Loucy (cell line): ENCODE data around the gene ADM5.

ENCODE experiments used
- H2AFZ ChIP-seq: fragments of 200-600 bp; sonication (generic); 2 replicates; pipeline ENCODE4 v1.6.0; 2016; ENCODE audit warnings: antibody characterized with exemption, mild to moderate bottlenecking, low read length, moderate library complexity
- H3F3A ChIP-seq: fragments of 200-600 bp; 2 replicates; pipeline ENCODE4 v1.6.0; 2016; ENCODE audit warnings: antibody characterized with exemption, low read depth, mild to moderate bottlenecking
- H3K27me3 ChIP-seq: fragments of 200-600 bp; sonication (generic); 2 replicates; pipeline ENCODE4 v1.6.1; 2014; ENCODE audit warnings: low read length, mild to moderate bottlenecking; ENCODE audit not compliant: insufficient read depth, poor library complexity, severe bottlenecking
- H3K36me3 ChIP-seq: fragments of 200-600 bp; sonication (generic); 2 replicates; pipeline ENCODE4 v1.6.1; 2016; ENCODE audit warnings: low read length; ENCODE audit not compliant: insufficient read depth
- H3K4me1 ChIP-seq: fragments of 200-600 bp; sonication (generic); 2 replicates; pipeline ENCODE4 v1.5.1; 2014; ENCODE audit warnings: low read length, mild to moderate bottlenecking; ENCODE audit not compliant: insufficient read depth, poor library complexity, severe bottlenecking
- H3K4me2 ChIP-seq: fragments of 200-600 bp; sonication (generic); 2 replicates; pipeline ENCODE4 v1.6.0; 2014; ENCODE audit warnings: antibody characterized with exemption, low read length, low read depth, mild to moderate bottlenecking; ENCODE audit not compliant: poor library complexity, severe bottlenecking
- H3K4me3 ChIP-seq: fragments of 200-600 bp; sonication (generic); 2 replicates; pipeline ENCODE4 v1.5.1; 2014; ENCODE audit warnings: low read length, mild to moderate bottlenecking, mixed read lengths; ENCODE audit not compliant: poor library complexity, severe bottlenecking
- H3K79me2 ChIP-seq: fragments of 200-600 bp; sonication (generic); 2 replicates; pipeline ENCODE4 v1.6.1; 2014; ENCODE audit warnings: low read length; ENCODE audit not compliant: insufficient read depth
- H3K9ac ChIP-seq: fragments of 200-600 bp; sonication (generic); 2 replicates; pipeline ENCODE4 v1.6.0; 2014; ENCODE audit warnings: mild to moderate bottlenecking, low read depth, low read length, moderate library complexity; ENCODE audit not compliant: poor library complexity, severe bottlenecking
- H3K9me2 ChIP-seq: fragments of 200-600 bp; sonication (generic); replicated peaks from 2 replicates; pipeline ENCODE4 v1.6.1; 2016; ENCODE audit warnings: low read depth, low read length, mixed read lengths
- H3K9me3 ChIP-seq: fragments of 200-600 bp; sonication (generic); 2 replicates; pipeline ENCODE4 v1.6.1; 2014; ENCODE audit warnings: mild to moderate bottlenecking, antibody characterized with exemption, low read length, low read depth; ENCODE audit not compliant: insufficient read depth
- H4K20me1 ChIP-seq: fragments of 200-600 bp; sonication (generic); 2 replicates; pipeline ENCODE4 v1.6.0; 2014; ENCODE audit warnings: antibody characterized with exemption, low read length, mild to moderate bottlenecking; ENCODE audit not compliant: insufficient read depth, poor library complexity, severe bottlenecking
- EZH2phosphoT487 ChIP-seq: fragments of 200-600 bp; IDR thresholded peaks from 2 replicates; pipeline ENCODE4 v1.6.1; 2018; ENCODE audit warnings: antibody characterized with exemption, mild to moderate bottlenecking, moderate library complexity, borderline replicate concordance
- TF ChIP-seq, protein P1 (sequence below): fragments of 200-600 bp; sonication (generic); conservative IDR thresholded peaks from 2 replicates; pipeline ENCODE4 v1.5.1; 2014; ENCODE audit warnings: mild to moderate bottlenecking, antibody characterized with exemption, low read length

Gene ADM5

GRCh38 chr19:49657493-49658138 lies 31.8 kb upstream of the ADM5 start:
- peaks cover 67% of the 10 kb centered on the region; the same call in 1 of the 2 replicates for H3K36me3 ChIP-seq

GRCh38 chr19:49658139-49658517 lies 31.3 kb upstream of the ADM5 start:
- no peak overlapping the region for H3K4me3 ChIP-seq
- H4K20me1 ChIP-seq: peaks cover under 1% of the 10 kb centered on the region
- no peak overlapping the region for H3K4me2 ChIP-seq
- H2AFZ ChIP-seq: no peak overlapping the region
- no peaks in the 10 kb centered on the region for H3K27me3 ChIP-seq
- no peak overlapping the region for H3K9ac ChIP-seq
- peaks cover 6% of the 10 kb centered on the region; the same call in 1 of the 2 replicates for H3K79me2 ChIP-seq
- no peak for TF ChIP-seq EZH2phosphoT487
- TF ChIP-seq, protein P1, sequence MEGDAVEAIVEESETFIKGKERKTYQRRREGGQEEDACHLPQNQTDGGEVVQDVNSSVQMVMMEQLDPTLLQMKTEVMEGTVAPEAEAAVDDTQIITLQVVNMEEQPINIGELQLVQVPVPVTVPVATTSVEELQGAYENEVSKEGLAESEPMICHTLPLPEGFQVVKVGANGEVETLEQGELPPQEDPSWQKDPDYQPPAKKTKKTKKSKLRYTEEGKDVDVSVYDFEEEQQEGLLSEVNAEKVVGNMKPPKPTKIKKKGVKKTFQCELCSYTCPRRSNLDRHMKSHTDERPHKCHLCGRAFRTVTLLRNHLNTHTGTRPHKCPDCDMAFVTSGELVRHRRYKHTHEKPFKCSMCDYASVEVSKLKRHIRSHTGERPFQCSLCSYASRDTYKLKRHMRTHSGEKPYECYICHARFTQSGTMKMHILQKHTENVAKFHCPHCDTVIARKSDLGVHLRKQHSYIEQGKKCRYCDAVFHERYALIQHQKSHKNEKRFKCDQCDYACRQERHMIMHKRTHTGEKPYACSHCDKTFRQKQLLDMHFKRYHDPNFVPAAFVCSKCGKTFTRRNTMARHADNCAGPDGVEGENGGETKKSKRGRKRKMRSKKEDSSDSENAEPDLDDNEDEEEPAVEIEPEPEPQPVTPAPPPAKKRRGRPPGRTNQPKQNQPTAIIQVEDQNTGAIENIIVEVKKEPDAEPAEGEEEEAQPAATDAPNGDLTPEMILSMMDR: no peak
- H3F3A ChIP-seq: no peaks in the 10 kb centered on the region
- H3K9me3 ChIP-seq: no peaks in the 10 kb centered on the region
- no peaks in the 10 kb centered on the region for H3K9me2 ChIP-seq
- H3K36me3 ChIP-seq: peaks cover 67% of the 10 kb centered on the region; the same call in 1 of the 2 replicates
- no peaks in the 10 kb centered on the region for H3K4me1 ChIP-seq

More at GRCh38 chr19:49657493-49658138, 31.8 kb upstream of the ADM5 start:
- Histone ChIP-seq H3K9ac (no peak overlapping the region), H2AFZ (no peak overlapping the region), H3F3A (no peaks in the 10 kb centered on the region), H3K27me3 (no peaks in the 10 kb centered on the region), H3K4me2 (no peak overlapping the region), H3K9me2 (no peaks in the 10 kb centered on the region), H3K79me2 (peaks cover under 1% of the 10 kb centered on the region; the same call in 1 of the 2 replicates), H4K20me1 (no peaks in the 10 kb centered on the region), H3K9me3 (no peaks in the 10 kb centered on the region), H3K4me3 (no peak overlapping the region), H3K4me1 (no peaks in the 10 kb centered on the region)
- no peak for TF ChIP-seq EZH2phosphoT487
- TF ChIP-seq, protein P1: no peak

- TF ChIP-seq, protein P1: no peak
- TF ChIP-seq EZH2phosphoT487: no peak
- H3K9me2 ChIP-seq: no peaks in the 10 kb centered on the region
These were observed 30.6 kb upstream of the ADM5 start for GRCh38 chr19:49658566-49659442.

More at GRCh38 chr19:49658566-49659442, 30.6 kb upstream of the ADM5 start:
- no peak overlapping the region for H3K4me2 ChIP-seq
- no peak overlapping the region for H3K9ac ChIP-seq
- H3K27me3 ChIP-seq: no peaks in the 10 kb centered on the region
- no peaks in the 10 kb centered on the region for H3K9me3 ChIP-seq
- no peaks in the 10 kb centered on the region for H3F3A ChIP-seq
- H3K36me3 ChIP-seq: peaks cover 60% of the 10 kb centered on the region; the same call in 1 of the 2 replicates
- no peak overlapping the region for H3K4me3 ChIP-seq
- peaks cover 5% of the 10 kb centered on the region for H4K20me1 ChIP-seq
- peaks cover 13% of the 10 kb centered on the region; the same call in 1 of the 2 replicates for H3K79me2 ChIP-seq
- H3K4me1 ChIP-seq: peaks cover under 1% of the 10 kb centered on the region
- H2AFZ ChIP-seq: no peak overlapping the region
